Neural progenitor cell (in vitro differentiated cells): ENCODE data around the gene GRIN2A.

Source experiments
- EZH2phosphoT487 ChIP-seq: fragments of 200-600 bp; sonication (generic); IDR thresholded peaks from 2 replicates; pipeline ENCODE4 v1.6.1; 2017; ENCODE audit warnings: antibody characterized with exemption
- TF ChIP-seq, protein P1 (sequence below): fragments of 200-600 bp; sonication (generic); IDR thresholded peaks from 2 replicates; pipeline ENCODE4 v1.5.1; 2017; ENCODE audit warnings: antibody characterized with exemption, mild to moderate bottlenecking

DNA sequence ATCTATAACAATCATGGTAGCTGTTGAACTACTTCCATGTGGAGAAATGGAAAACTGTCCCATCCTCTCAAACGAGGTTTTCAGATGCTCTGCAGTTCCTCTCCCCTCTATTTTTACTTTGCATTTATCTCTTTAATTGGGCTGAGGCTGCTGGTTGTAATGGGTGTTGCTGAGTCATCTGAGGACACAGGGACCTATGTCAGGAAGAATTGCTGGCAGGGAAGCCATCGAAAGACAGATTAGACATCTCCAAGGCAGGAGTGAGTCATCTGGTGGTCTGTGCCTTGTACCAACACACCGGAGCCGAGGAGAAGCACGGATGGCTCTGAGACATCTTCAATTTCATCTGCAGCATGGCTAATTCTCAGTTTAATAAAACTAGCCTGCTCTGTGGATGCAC, 394.5 kb downstream of the GRIN2A start:
- TF ChIP-seq, protein P1, sequence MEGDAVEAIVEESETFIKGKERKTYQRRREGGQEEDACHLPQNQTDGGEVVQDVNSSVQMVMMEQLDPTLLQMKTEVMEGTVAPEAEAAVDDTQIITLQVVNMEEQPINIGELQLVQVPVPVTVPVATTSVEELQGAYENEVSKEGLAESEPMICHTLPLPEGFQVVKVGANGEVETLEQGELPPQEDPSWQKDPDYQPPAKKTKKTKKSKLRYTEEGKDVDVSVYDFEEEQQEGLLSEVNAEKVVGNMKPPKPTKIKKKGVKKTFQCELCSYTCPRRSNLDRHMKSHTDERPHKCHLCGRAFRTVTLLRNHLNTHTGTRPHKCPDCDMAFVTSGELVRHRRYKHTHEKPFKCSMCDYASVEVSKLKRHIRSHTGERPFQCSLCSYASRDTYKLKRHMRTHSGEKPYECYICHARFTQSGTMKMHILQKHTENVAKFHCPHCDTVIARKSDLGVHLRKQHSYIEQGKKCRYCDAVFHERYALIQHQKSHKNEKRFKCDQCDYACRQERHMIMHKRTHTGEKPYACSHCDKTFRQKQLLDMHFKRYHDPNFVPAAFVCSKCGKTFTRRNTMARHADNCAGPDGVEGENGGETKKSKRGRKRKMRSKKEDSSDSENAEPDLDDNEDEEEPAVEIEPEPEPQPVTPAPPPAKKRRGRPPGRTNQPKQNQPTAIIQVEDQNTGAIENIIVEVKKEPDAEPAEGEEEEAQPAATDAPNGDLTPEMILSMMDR = no peak
- TF ChIP-seq EZH2phosphoT487 = no peak
